Stomach (tissue), 4 donors: Measurements from ENCODE around the gene DMPK.

Source experiments
- CTCF ChIP-seq, 7 experiments: fragments of 450-650 bp in 4 of 7; fragments of 200-600 bp in 3 of 7; sonication (generic) in 3 of 7; IDR thresholded peaks; one replicate each; pipeline ENCODE4 v1.5.1; 2016 to 2019; ENCODE audit warnings: antibody characterized with exemption in 7 of 7, control low read depth in 2 of 7, mild to moderate bottlenecking in 1 of 7
- POLR2A ChIP-seq, 4 donors: fragments of 450-650 bp; IDR thresholded peaks; one replicate each; pipeline ENCODE4 v1.6.1; 2016; ENCODE audit warnings: antibody characterized with exemption in 4 of 4, control low read depth in 2 of 4, mild to moderate bottlenecking in 1 of 4, moderate library complexity in 1 of 4
- POLR2AphosphoS5 ChIP-seq, 3 donors: sonication (generic); formaldehyde crosslinking; IDR thresholded peaks; one replicate each; pipeline ENCODE4 v1.6.1; 2016; ENCODE audit warnings: antibody characterized with exemption in 3 of 3

- TF ChIP-seq CTCF (IDR thresholded peaks at IDR 0.05) (no peak), POLR2A (IDR thresholded peaks at IDR 0.05) (no peak), POLR2AphosphoS5 (IDR thresholded peaks at IDR 0.05) (no peak)
Measured at GRCh38 chr19:45821103-45821521, 38.8 kb upstream of the DMPK start.
